22Rv1 (cell line): ENCODE data around the gene HLCS.

ENCODE experiments used
- H3K27ac ChIP-seq: fragments of 450-650 bp; 2 replicates; pipeline ENCODE4 v1.5.1; 2017
- ZFX ChIP-seq: fragments of 450-650 bp; IDR thresholded peaks from 2 replicates; pipeline ENCODE4 v1.6.1; 2017; ENCODE audit warnings: antibody characterized with exemption, borderline replicate concordance
- TF ChIP-seq, protein P1 (sequence below): fragments of 450-650 bp; IDR thresholded peaks from 2 replicates; pipeline ENCODE4 v1.5.1; 2017; ENCODE audit warnings: mild to moderate bottlenecking

Gene HLCS

DNA sequence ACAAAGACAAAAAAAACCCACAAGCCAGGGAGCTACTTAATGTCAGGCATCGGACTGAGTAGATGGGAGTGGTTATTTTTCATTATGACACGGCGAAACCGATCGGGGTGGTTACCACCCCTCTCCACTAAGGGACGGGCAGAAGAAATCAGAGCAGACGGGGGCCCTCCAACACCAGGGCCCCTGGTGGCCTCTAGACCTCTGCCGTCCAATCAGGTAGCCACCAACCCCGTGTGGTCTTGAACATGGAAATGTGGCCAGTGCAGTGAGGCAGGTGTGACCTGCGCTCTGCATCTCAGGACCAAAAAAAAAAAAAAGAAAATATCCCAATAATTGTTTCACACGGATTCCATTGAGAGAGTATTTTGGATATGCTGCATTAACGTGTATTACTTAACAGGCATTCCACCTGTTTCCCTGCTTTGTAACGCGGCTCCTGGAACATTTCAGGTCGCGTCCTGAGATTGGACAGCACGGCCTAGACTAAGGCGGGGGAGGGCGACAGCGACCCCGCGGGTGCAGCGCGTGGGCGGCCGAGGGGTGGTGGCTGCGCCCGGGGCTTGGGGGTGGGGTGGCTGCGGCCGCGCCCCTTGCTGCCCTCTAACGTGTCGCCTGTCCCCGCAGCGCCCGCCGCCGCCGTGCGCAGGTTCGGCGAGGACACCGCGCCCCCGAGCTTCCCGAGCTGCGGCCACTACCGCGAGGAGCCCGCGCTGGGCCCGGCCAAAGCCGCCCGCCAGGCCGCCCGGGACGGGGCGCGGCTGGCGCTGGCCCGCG is 219.2 kb downstream of the HLCS start:
- TF ChIP-seq, protein P1, sequence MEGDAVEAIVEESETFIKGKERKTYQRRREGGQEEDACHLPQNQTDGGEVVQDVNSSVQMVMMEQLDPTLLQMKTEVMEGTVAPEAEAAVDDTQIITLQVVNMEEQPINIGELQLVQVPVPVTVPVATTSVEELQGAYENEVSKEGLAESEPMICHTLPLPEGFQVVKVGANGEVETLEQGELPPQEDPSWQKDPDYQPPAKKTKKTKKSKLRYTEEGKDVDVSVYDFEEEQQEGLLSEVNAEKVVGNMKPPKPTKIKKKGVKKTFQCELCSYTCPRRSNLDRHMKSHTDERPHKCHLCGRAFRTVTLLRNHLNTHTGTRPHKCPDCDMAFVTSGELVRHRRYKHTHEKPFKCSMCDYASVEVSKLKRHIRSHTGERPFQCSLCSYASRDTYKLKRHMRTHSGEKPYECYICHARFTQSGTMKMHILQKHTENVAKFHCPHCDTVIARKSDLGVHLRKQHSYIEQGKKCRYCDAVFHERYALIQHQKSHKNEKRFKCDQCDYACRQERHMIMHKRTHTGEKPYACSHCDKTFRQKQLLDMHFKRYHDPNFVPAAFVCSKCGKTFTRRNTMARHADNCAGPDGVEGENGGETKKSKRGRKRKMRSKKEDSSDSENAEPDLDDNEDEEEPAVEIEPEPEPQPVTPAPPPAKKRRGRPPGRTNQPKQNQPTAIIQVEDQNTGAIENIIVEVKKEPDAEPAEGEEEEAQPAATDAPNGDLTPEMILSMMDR, result no peak
- no peak for TF ChIP-seq ZFX
- H3K27ac ChIP-seq, result no peak overlapping the region

DNA sequence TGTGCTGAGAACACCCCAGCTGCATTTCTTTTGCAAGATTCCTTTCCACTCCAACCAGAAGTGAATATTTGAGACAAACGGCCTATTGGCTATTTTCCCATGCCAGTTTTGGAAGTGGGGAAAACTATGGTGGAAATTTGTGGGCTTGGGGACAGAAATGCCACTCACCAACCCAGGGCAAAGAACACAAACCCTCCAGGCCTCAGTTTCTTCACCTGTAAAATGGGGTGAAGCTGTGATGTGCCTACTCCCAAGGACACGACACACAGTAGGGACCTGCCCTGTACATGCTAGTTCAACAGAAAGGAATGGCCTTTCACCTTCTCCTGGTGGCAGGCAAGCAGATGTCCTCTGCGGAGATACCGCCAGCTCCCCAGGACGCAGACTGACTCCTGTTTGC is 221.0 kb downstream of the HLCS start:
- H3K27ac ChIP-seq, result no peak overlapping the region
- TF ChIP-seq, protein P1, result no peak
- TF ChIP-seq ZFX, result no peak

DNA sequence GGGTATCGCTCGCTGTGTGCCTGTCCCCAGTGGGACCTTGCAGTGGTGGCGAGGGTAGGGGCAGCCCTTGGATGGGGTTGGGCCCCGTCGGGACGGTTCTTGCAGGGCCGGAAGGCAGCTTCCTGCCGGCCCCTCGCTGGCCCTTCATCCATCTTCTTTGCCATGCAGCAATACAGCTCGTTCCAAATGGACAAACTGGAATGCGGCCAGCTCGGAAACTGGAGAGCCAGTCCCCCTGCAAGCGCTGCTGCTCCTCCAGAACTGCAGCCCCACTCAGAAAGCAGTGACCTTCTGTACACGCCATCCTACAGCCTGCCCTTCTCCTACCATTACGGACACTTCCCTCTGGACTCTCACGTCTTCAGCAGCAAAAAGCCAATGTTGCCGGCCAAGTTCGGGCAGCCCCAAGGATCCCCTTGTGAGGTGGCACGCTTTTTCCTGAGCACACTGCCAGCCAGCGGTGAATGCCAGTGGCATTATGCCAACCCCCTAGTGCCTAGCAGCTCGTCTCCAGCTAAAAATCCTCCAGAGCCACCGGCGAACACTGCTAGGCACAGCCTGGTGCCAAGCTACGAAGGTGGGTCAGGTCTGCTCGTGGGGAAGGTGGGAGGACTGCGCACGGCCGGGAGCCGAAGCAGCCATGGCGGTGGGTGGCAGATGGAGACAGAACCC is 221.8 kb downstream of the HLCS start:
- no peak overlapping the region for H3K27ac ChIP-seq
- no peak for TF ChIP-seq ZFX
- TF ChIP-seq, protein P1, result no peak

DNA sequence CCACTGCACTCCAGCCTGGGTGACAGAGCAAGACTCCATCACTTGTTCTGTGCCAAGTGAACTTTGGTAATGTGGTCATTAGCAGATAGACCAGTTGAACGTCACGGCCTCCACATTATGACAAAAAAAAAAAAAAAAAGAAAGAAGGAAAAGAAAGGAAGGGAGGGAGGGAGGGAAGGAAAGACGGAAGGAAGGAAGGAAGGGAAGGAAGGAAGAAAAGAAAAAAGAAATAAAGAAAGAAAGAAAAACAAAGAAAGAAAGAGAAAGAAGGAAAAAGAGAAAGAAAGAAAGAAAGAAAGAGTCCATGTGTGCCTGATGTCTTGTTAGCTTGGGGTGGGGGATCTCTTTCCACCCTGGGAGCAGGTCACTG is 222.3 kb downstream of the HLCS start:
- H3K27ac ChIP-seq, result no peak overlapping the region
- TF ChIP-seq, protein P1, result no peak
- no peak for TF ChIP-seq ZFX

DNA sequence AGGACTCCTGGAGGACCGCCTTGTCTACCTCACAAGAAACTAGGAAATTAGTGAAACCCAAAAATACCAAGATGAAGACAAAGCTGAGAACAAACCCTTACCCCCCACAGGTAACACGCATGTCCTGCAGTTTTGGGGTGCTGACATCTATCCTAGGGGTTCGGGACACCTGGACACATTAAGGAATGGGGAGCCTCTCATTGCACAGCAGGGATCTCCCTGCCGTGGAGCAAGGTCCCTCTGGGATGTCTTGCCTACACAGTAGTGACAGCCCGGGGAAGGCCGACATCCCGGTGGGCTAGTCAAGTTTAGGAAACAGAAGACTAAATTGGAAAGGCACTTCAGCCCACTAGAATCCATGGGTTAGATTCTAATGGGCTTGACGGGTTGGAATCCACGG is 223.0 kb downstream of the HLCS start:
- TF ChIP-seq ZFX, result no peak
- TF ChIP-seq, protein P1, result no peak
- no peak overlapping the region for H3K27ac ChIP-seq

DNA sequence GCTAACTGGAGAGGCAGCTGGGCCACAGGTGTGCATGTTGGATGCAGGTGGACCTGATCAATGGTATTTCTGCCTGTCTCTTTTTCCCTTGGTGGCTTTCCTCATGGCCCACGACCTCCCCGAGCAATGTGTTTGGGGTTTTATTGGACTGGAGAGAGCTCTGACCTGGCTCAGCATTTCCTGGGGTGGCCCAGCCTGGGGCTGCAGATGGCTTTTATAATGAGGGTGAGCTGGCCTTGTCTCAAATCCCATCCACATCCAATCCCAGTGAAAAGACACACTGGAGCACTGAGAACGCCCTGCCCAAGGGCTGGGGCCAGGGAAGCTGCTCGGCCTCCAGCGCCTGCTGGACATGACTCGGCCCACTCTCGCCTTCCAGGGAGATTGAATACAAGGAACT is 223.5 kb downstream of the HLCS start:
- TF ChIP-seq, protein P1, result no peak
- no peak for TF ChIP-seq ZFX
- no peak overlapping the region for H3K27ac ChIP-seq

DNA sequence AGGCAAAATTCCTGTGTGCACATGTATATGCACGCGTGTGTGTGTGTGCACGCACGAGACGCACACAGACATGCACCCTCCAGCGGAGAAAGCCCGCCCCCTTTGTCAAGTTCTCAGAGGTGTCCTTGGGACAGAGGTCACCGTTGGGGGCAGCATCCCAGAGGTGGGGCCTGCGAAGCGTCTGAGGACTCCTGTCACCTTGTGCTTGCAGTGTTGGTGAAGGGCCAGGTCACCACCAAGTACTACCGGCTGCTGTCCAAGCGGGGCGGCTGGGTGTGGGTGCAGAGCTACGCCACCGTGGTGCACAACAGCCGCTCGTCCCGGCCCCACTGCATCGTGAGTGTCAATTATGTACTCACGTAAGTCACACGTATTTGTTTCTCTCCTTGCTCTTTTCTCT is 225.0 kb downstream of the HLCS start:
- no peak overlapping the region for H3K27ac ChIP-seq
- TF ChIP-seq, protein P1, result no peak
- no peak for TF ChIP-seq ZFX
